Measurements from ENCODE around the gene GPT2. TPM values are rescaled to one million over a fixed set of nuclear protein-coding genes. Genes with fewer than 3 reads are reported as not detected.

The GPT2 gene
- 100 to 1,000 TPM in 3 of 4 donors, 10 to 100 TPM in 1; 57.5 to 138 (median 105) TPM for total RNA-seq

GRCh38 chr16:46883690-46884512 is at the start of gene GPT2:
TSS of gene GPT2 (plus strand) at chr16:46884362. CDS start at chr16:46884716, 354 bp downstream.
- peak; percentile 99 for ATAC-seq (ENCODE audit: low FRiP score)
- DNase-seq (ENCODE audit: low spot score): peak; percentile 85
- TF ChIP-seq CTCF (IDR thresholded peaks at IDR 0.05): no peak

GRCh38 chr16:46836534-46837530 is 47.3 kb upstream of the GPT2 start:
- no peak for TF ChIP-seq CTCF (IDR thresholded peaks at IDR 0.05)
- ATAC-seq (ENCODE audit: low FRiP score) (no peak), DNase-seq (ENCODE audit: low spot score) (no peak)

GRCh38 chr16:46839986-46840443 is 44.1 kb upstream of the GPT2 start:
- no peak for TF ChIP-seq CTCF (IDR thresholded peaks at IDR 0.05)
- DNase-seq (ENCODE audit: low spot score) (no peak), ATAC-seq (ENCODE audit: low FRiP score) (no peak)

- DNase-seq (ENCODE audit: low spot score) (no peak), ATAC-seq (ENCODE audit: low FRiP score) (no peak)
- TF ChIP-seq CTCF (IDR thresholded peaks at IDR 0.05): no peak
These were observed 41.8 kb upstream of the GPT2 start for GRCh38 chr16:46842192-46842895.

GRCh38 chr16:46843898-46844642 is 40.1 kb upstream of the GPT2 start:
- no peak for ATAC-seq (ENCODE audit: low FRiP score)
- TF ChIP-seq CTCF (IDR thresholded peaks at IDR 0.05): no peak
- DNase-seq (ENCODE audit: low spot score): no peak

- ATAC-seq (ENCODE audit: low FRiP score) (no peak), DNase-seq (ENCODE audit: low spot score) (no peak)
- TF ChIP-seq CTCF (IDR thresholded peaks at IDR 0.05): no peak
These were observed 39.4 kb upstream of the GPT2 start for GRCh38 chr16:46844771-46845170.

Measured in omental fat pad (tissue), 4 donors.